ENCODE results near the gene GPC3.

DNA sequence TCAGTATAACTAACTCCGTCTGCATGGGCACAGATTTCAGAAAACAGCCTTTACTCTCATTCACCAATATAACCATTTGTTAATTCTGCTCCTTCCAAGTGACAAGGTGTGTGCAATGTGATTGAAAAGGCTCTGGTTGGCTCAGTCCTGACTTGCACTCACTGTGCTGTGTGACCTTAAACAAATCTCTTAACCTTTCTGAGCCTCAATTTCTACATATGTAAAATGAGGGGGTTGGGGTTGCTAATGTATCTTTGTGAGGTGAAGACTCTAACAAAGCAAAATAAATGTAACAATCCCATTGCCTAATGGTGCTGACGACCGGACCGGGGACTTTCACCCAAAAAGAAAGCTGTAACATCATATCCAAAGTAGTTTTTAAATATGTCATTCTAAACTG, 457.6 kb downstream of the GPC3 start:
- TF ChIP-seq YY1 (IDR thresholded peaks at IDR 0.05; ENCODE audit: insufficient read depth, insufficient read length) (no peak), ZNF274 (IDR thresholded peaks at IDR 0.05; ENCODE audit: low read depth, low read length) (no peak), SUZ12 (IDR thresholded peaks at IDR 0.05; ENCODE audit: extremely low read depth, insufficient read depth, insufficient read length) (no peak)
